HG02981 (cell line): ENCODE data around the gene TREH.

ENCODE experiments used
- ATAC-seq: cut with Tn5 transposase; IDR thresholded peaks from one replicate; pipeline ENCODE4 v1.9.1; 2021; ENCODE audit warnings: mild to moderate bottlenecking, moderate library complexity; ENCODE audit not compliant: unreplicated experiment

The TREH gene

GRCh38 chr11:118632577-118633318, 46.7 kb downstream of the TREH start:
- ATAC-seq: no peak

- ATAC-seq: no peak
Measured at GRCh38 chr11:118631142-118631909, 48.1 kb downstream of the TREH start.

GRCh38 chr11:118629761-118630661, 49.4 kb downstream of the TREH start:
- ATAC-seq: no peak

GRCh38 chr11:118628861-118629549, 50.4 kb downstream of the TREH start:
- no peak for ATAC-seq

GRCh38 chr11:118628432-118628831, 51.0 kb downstream of the TREH start:
- no peak for ATAC-seq

GRCh38 chr11:118628031-118628430, 51.4 kb downstream of the TREH start:
- ATAC-seq: no peak

GRCh38 chr11:118627566-118627965, 51.9 kb downstream of the TREH start:
- no peak for ATAC-seq

- no peak for ATAC-seq
Measured at GRCh38 chr11:118625976-118626375, 53.5 kb downstream of the TREH start.

- no peak for ATAC-seq
Measured at GRCh38 chr11:118625036-118625690, 54.3 kb downstream of the TREH start.

- ATAC-seq: no peak
Measured at GRCh38 chr11:118623269-118623655, 56.2 kb downstream of the TREH start.

- no peak for ATAC-seq
Measured at GRCh38 chr11:118622376-118623268, 56.8 kb downstream of the TREH start.

GRCh38 chr11:118621784-118622375, 57.6 kb downstream of the TREH start:
- no peak for ATAC-seq

- no peak for ATAC-seq
Measured at GRCh38 chr11:118621071-118621783, 58.2 kb downstream of the TREH start.

- ATAC-seq: no peak
Measured at GRCh38 chr11:118620529-118621070, 58.9 kb downstream of the TREH start.

GRCh38 chr11:118619444-118620197, 59.8 kb downstream of the TREH start:
- ATAC-seq: no peak

GRCh38 chr11:118618991-118619375, 60.5 kb downstream of the TREH start:
- ATAC-seq: no peak
